ENCODE results near the gene LPIN1.
"Not testable (repeated sequence)": the region's sequence is repeated elsewhere in the genome, so short reads cannot be mapped to it uniquely, and the experiment has no call there.

Gene LPIN1

GRCh38 chr2:11753886-11754699 lies 7.7 kb downstream of the LPIN1 start:
- H3K9me3 ChIP-seq (ENCODE audit: severe bottlenecking), result no peaks in the 10 kb centered on the region
- DNase-seq (ENCODE audit: low spot score), result no peak
- ATAC-seq (ENCODE audit: low read depth), result peak; percentile 79
- H3K4me3 ChIP-seq (ENCODE audit: severe bottlenecking), result no peak overlapping the region
- peaks cover 32% of the 10 kb centered on the region for H3K4me1 ChIP-seq (ENCODE audit: insufficient read depth, poor library complexity, severe bottlenecking)
- H3K36me3 ChIP-seq (ENCODE audit: low read depth), result peaks cover 24% of the 10 kb centered on the region
- H3K27me3 ChIP-seq (ENCODE audit: insufficient read depth, poor library complexity, severe bottlenecking), result no peaks in the 10 kb centered on the region
- peak overlapping the region; percentile 51 for H3K27ac ChIP-seq (ENCODE audit: poor library complexity, severe bottlenecking)
- no peak for TF ChIP-seq CTCF (IDR thresholded peaks at IDR 0.05; ENCODE audit: poor library complexity, severe bottlenecking)

GRCh38 chr2:11754700-11755015 lies 8.2 kb downstream of the LPIN1 start:
- peaks cover 24% of the 10 kb centered on the region for H3K36me3 ChIP-seq (ENCODE audit: low read depth)
- peaks cover 32% of the 10 kb centered on the region for H3K4me1 ChIP-seq (ENCODE audit: insufficient read depth, poor library complexity, severe bottlenecking)
- H3K27ac ChIP-seq (ENCODE audit: poor library complexity, severe bottlenecking), result peak overlapping the region; percentile 51
- DNase-seq (ENCODE audit: low spot score) (no peak), ATAC-seq (ENCODE audit: low read depth) (no peak)
- no peaks in the 10 kb centered on the region for H3K9me3 ChIP-seq (ENCODE audit: severe bottlenecking)
- no peak for TF ChIP-seq CTCF (IDR thresholded peaks at IDR 0.05; ENCODE audit: poor library complexity, severe bottlenecking)
- H3K27me3 ChIP-seq (ENCODE audit: insufficient read depth, poor library complexity, severe bottlenecking), result no peaks in the 10 kb centered on the region
- H3K4me3 ChIP-seq (ENCODE audit: severe bottlenecking), result no peak overlapping the region

- H3K27me3 ChIP-seq (ENCODE audit: insufficient read depth, poor library complexity, severe bottlenecking), result no peaks in the 10 kb centered on the region
- no peak for TF ChIP-seq CTCF (IDR thresholded peaks at IDR 0.05; ENCODE audit: poor library complexity, severe bottlenecking)
- no peak for DNase-seq (ENCODE audit: low spot score)
- no peak overlapping the region for H3K4me3 ChIP-seq (ENCODE audit: severe bottlenecking)
- H3K27ac ChIP-seq (ENCODE audit: poor library complexity, severe bottlenecking), result no peak overlapping the region
- ATAC-seq (ENCODE audit: low read depth), result no peak
- H3K4me1 ChIP-seq (ENCODE audit: insufficient read depth, poor library complexity, severe bottlenecking), result peaks cover 17% of the 10 kb centered on the region
- H3K9me3 ChIP-seq (ENCODE audit: severe bottlenecking), result no peaks in the 10 kb centered on the region
- peaks cover 30% of the 10 kb centered on the region for H3K36me3 ChIP-seq (ENCODE audit: low read depth)
Observed at GRCh38 chr2:11757101-11757500, 10.7 kb downstream of the LPIN1 start.

- Histone ChIP-seq H3K27me3 (ENCODE audit: insufficient read depth, poor library complexity, severe bottlenecking) (no peaks in the 10 kb centered on the region), H3K4me3 (ENCODE audit: severe bottlenecking) (no peak overlapping the region), H3K4me1 (ENCODE audit: insufficient read depth, poor library complexity, severe bottlenecking) (peaks cover 14% of the 10 kb centered on the region), H3K9me3 (ENCODE audit: severe bottlenecking) (no peaks in the 10 kb centered on the region), H3K36me3 (ENCODE audit: low read depth) (peaks cover 30% of the 10 kb centered on the region), H3K27ac (ENCODE audit: poor library complexity, severe bottlenecking) (no peak overlapping the region)
- ATAC-seq (ENCODE audit: low read depth) (no peak), DNase-seq (ENCODE audit: low spot score) (no peak)
- TF ChIP-seq CTCF (IDR thresholded peaks at IDR 0.05; ENCODE audit: poor library complexity, severe bottlenecking), result no peak
Observed at GRCh38 chr2:11758187-11758586, 11.8 kb downstream of the LPIN1 start.

- Histone ChIP-seq H3K4me1 (ENCODE audit: insufficient read depth, poor library complexity, severe bottlenecking) (peaks cover 10% of the 10 kb centered on the region), H3K4me3 (ENCODE audit: severe bottlenecking) (no peak overlapping the region), H3K36me3 (ENCODE audit: low read depth) (peaks cover 30% of the 10 kb centered on the region), H3K9me3 (ENCODE audit: severe bottlenecking) (no peaks in the 10 kb centered on the region), H3K27ac (ENCODE audit: poor library complexity, severe bottlenecking) (no peak overlapping the region), H3K27me3 (ENCODE audit: insufficient read depth, poor library complexity, severe bottlenecking) (no peaks in the 10 kb centered on the region)
- TF ChIP-seq CTCF (IDR thresholded peaks at IDR 0.05; ENCODE audit: poor library complexity, severe bottlenecking), result no peak
- DNase-seq (ENCODE audit: low spot score) (no peak), ATAC-seq (ENCODE audit: low read depth) (no peak)
Observed at GRCh38 chr2:11758647-11759046, 12.2 kb downstream of the LPIN1 start.

- ATAC-seq (ENCODE audit: low read depth); H3K27ac ChIP-seq (ENCODE audit: poor library complexity, severe bottlenecking): not testable (repeated sequence)
Observed at GRCh38 chr2:11759182-11759975, 12.9 kb downstream of the LPIN1 start.

More at GRCh38 chr2:11759182-11759975, 12.9 kb downstream of the LPIN1 start:
- not testable (repeated sequence) for H3K27me3 ChIP-seq (ENCODE audit: insufficient read depth, poor library complexity, severe bottlenecking); H3K9me3 ChIP-seq (ENCODE audit: severe bottlenecking); H3K4me3 ChIP-seq (ENCODE audit: severe bottlenecking); DNase-seq (ENCODE audit: low spot score); H3K4me1 ChIP-seq (ENCODE audit: insufficient read depth, poor library complexity, severe bottlenecking)
- H3K36me3 ChIP-seq (ENCODE audit: low read depth), result peaks cover 33% of the 10 kb centered on the region
